Measurements from ENCODE around the gene RAD51AP1.

GRCh38 chr12:4558171-4558570 lies 19.5 kb downstream of the RAD51AP1 start:
- TF ChIP-seq CTCF (IDR thresholded peaks at IDR 0.05) (no peak), POLR2A (IDR thresholded peaks at IDR 0.05) (no peak)

All from body of pancreas (tissue), 4 donors.